ENCODE data around the gene PROCR.

GRCh38 chr20:35190556-35190955 lies 18.7 kb downstream of the PROCR start:
- TF ChIP-seq POLR2A (IDR thresholded peaks at IDR 0.05) (no peak), CTCF (IDR thresholded peaks at IDR 0.05) (no peak), POLR2AphosphoS5 (IDR thresholded peaks at IDR 0.05) (no peak)
